Smooth muscle cell (in vitro differentiated cells): ENCODE results near the gene VPS13A. TPM values are rescaled to one million over a fixed set of nuclear protein-coding genes. Genes with fewer than 3 reads are reported as not detected.

Source experiments
- DNase-seq: peaks from one replicate; lab custom pipeline; 2025; ENCODE audit not compliant: unreplicated experiment; lab: John Stamatoyannopoulos, UW
- H2AFZ ChIP-seq: fragments of 200-600 bp; sonication (generic); 2 replicates; pipeline ENCODE4 v1.6.0; 2016; ENCODE audit warnings: antibody characterized with exemption, low read depth, mild to moderate bottlenecking
- H3F3A ChIP-seq: fragments of 200-600 bp; sonication (generic); 2 replicates; pipeline ENCODE4 v1.6.0; 2017; ENCODE audit warnings: antibody characterized with exemption, low read depth
- H3K27ac ChIP-seq: fragments of 200-600 bp; sonication (generic); 2 replicates; pipeline ENCODE4 v1.5.1; 2016; ENCODE audit warnings: low read depth, mild to moderate bottlenecking
- H3K27me3 ChIP-seq: fragments of 200-600 bp; sonication (generic); 2 replicates; pipeline ENCODE4 v1.6.1; 2016; ENCODE audit warnings: low read depth, mild to moderate bottlenecking
- H3K36me3 ChIP-seq: fragments of 200-600 bp; sonication (generic); 2 replicates; pipeline ENCODE4 v1.5.1; 2016; ENCODE audit warnings: low read depth
- H3K4me1 ChIP-seq: fragments of 200-600 bp; sonication (generic); 2 replicates; pipeline ENCODE4 v1.5.1; 2016; ENCODE audit warnings: low read depth
- H3K4me2 ChIP-seq: fragments of 200-600 bp; sonication (generic); 2 replicates; pipeline ENCODE4 v1.6.0; 2016; ENCODE audit warnings: mild to moderate bottlenecking
- H3K4me3 ChIP-seq: fragments of 200-600 bp; sonication (generic); 2 replicates; pipeline ENCODE4 v1.5.1; 2016; ENCODE audit warnings: mild to moderate bottlenecking
- H3K79me2 ChIP-seq: fragments of 200-600 bp; sonication (generic); 2 replicates; pipeline ENCODE4 v1.6.0; 2016; ENCODE audit warnings: low read depth, mild to moderate bottlenecking
- H3K9ac ChIP-seq: fragments of 200-600 bp; sonication (generic); 2 replicates; pipeline ENCODE4 v1.6.0; 2016; ENCODE audit warnings: low read depth
- H3K9me3 ChIP-seq: fragments of 200-600 bp; sonication (generic); replicated peaks from 2 replicates; pipeline ENCODE4 v1.5.1; 2016; ENCODE audit warnings: low read depth
- H4K20me1 ChIP-seq: fragments of 200-600 bp; sonication (generic); 2 replicates; pipeline ENCODE4 v1.6.0; 2016; ENCODE audit warnings: low read depth
- CTCF ChIP-seq: fragments of 200-600 bp; sonication (generic); IDR thresholded peaks from 2 replicates; pipeline ENCODE4 v1.5.1; 2017; ENCODE audit warnings: borderline replicate concordance, mild to moderate bottlenecking, antibody characterized with exemption; ENCODE audit not compliant: insufficient read depth, poor library complexity, severe bottlenecking
- WGBS: methylation state at CpG from one replicate; pipeline ENCODE4 v1.1.7; 2016; ENCODE audit warnings: low lambda C conversion rate; 5-methylcytosine and 5-hydroxymethylcytosine counted together
- polyA plus RNA-seq: library from polyadenylated mRNA; unstranded; fragments of >200 nt; fragmentation: Nextera tagmentation; extraction: Ambion mirVana; gene quantifications from 2 replicates; pipeline ENCODE4 v1.2.1, GENCODE V29; 2016
- total RNA-seq: library from RNA; depleted of rRNA; stranded (reverse); fragments of >200 nt; gene quantifications from 2 replicates; pipeline ENCODE4 v1.2.3, GENCODE V29; 2014

The VPS13A gene
- total and polyA plus RNA-seq, 2 experiments from 2014 or later = 1.6 to 17.0 TPM

- DNase-seq = no peak
- Histone ChIP-seq H3K4me3 (no peak overlapping the region), H3K4me2 (no peak overlapping the region), H3F3A (no peaks in the 10 kb centered on the region), H3K79me2 (no peaks in the 10 kb centered on the region), H4K20me1 (no peaks in the 10 kb centered on the region), H3K9me3 (no peaks in the 10 kb centered on the region), H3K27ac (no peak overlapping the region), H3K4me1 (no peaks in the 10 kb centered on the region), H3K27me3 (no peaks in the 10 kb centered on the region), H3K9ac (no peak overlapping the region), H3K36me3 (no peaks in the 10 kb centered on the region), H2AFZ (no peak overlapping the region)
- WGBS = 84% methylated on average over 1 of the region's 1 CpG
- TF ChIP-seq CTCF = no peak
These were observed 265.1 kb downstream of the VPS13A start for GRCh38 chr9:77442436-77442835.

DNA sequence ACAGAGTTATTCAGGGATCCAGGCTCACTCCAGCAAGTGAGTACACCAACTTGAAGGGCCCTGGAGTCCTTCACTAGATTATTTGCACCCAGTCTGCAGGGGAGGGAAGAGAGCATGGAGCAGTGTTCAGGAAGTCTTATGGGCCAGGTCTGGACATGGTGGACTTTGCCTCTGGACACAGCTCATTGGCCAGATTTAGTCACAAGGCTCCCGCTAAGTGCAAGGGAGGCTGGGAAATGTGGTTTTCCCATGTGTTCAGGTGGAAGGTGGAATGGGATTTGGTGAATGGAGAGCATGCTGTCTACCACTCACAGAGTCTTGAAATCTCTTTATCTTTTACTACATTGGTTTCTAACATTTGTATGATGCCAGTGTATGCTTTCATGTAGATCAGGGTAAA lies 270.3 kb downstream of the VPS13A start:
- TF ChIP-seq CTCF = no peak
- Histone ChIP-seq H2AFZ (no peak overlapping the region), H3K4me2 (no peak overlapping the region), H3F3A (no peaks in the 10 kb centered on the region), H3K36me3 (no peaks in the 10 kb centered on the region), H3K4me3 (no peak overlapping the region), H3K9ac (no peak overlapping the region), H3K9me3 (no peaks in the 10 kb centered on the region), H3K79me2 (no peaks in the 10 kb centered on the region), H3K4me1 (no peaks in the 10 kb centered on the region), H3K27ac (no peak overlapping the region), H3K27me3 (no peaks in the 10 kb centered on the region), H4K20me1 (no peaks in the 10 kb centered on the region)
- WGBS = 100% methylated on average over 1 of the region's 1 CpG
- no peak for DNase-seq

DNA sequence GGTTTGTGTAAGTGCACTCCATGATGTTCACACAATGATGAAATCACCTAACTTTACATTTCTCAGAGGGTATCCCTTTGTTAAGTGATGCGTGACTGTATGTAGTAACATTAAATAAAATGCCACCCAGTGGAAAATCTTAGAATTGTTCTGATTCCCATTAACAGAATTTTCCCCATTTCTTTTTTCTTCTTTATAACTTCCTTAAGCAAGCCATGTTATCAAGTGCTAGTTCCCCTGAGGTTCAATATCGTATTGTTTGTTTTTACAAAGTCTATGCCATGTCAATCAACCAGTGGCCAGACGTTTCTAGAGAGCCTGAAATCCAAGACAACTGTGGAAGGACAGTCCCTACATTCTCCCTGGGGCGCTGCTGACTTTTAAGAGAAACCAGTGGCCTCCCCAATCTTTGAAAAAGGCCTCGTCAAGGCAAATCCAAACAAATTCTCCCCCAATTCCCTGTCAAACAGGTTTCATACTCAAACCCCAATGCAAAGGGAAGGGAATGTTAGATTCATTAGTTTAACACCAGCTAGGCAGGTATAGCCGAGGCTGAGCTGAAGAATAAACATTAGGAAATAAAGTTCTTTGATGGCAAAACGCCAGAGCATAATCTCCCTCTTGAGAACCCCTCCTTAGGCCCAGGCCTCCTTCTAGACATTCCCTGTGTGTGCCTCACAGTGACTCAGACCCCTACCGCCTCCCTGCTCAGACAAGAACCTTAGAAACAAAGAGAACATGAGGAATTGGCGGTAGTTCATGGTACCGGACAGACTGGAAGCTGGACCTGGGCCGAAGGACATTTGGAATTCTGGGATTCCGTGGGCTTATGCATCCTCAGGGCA lies 272.1 kb downstream of the VPS13A start:
- H4K20me1 ChIP-seq = no peaks in the 10 kb centered on the region
- H2AFZ ChIP-seq = peak overlapping the region; percentile 16
- no peak for TF ChIP-seq CTCF
- peak overlapping the region; percentile 55 for H3K4me2 ChIP-seq
- peak overlapping the region; percentile 94 for H3K27ac ChIP-seq
- no peak for DNase-seq
- no peak overlapping the region for H3K4me3 ChIP-seq
- H3F3A ChIP-seq = peaks cover 2% of the 10 kb centered on the region
- H3K9ac ChIP-seq = peak overlapping the region; percentile 69
- no peaks in the 10 kb centered on the region for H3K9me3 ChIP-seq
- no peaks in the 10 kb centered on the region for H3K27me3 ChIP-seq
- 46% methylated on average over 12 of the region's 12 CpGs for WGBS
- H3K4me1 ChIP-seq = no peaks in the 10 kb centered on the region
- no peaks in the 10 kb centered on the region for H3K36me3 ChIP-seq
- H3K79me2 ChIP-seq = no peaks in the 10 kb centered on the region

DNA sequence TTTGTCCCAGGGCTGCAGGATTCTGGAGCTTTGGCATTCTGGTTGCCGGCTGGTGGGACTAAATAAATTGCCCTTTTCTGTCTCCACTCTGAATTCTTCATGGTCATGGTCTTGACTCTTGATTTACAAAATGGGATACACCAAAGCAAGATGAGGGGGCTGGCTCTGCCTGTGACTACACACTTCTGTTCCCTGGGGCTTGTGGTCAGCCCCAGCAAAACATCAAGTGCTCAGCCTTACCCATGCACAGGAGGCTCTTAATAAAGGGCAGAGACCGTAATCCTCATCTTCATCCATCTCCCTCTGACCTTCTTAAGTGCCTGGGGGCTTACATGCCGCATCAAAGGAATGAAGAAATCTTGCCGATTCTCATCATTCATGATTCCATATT lies 272.7 kb downstream of the VPS13A start:
- Histone ChIP-seq H3K36me3 (no peaks in the 10 kb centered on the region), H3K27me3 (no peaks in the 10 kb centered on the region), H3K79me2 (no peaks in the 10 kb centered on the region), H3K27ac (peak overlapping the region; percentile 94), H3K4me1 (no peaks in the 10 kb centered on the region), H3K9ac (peak overlapping the region; percentile 69), H3K4me2 (peak overlapping the region; percentile 55), H3F3A (peaks cover 2% of the 10 kb centered on the region), H3K4me3 (no peak overlapping the region), H2AFZ (peak overlapping the region; percentile 16), H4K20me1 (no peaks in the 10 kb centered on the region), H3K9me3 (no peaks in the 10 kb centered on the region)
- 67% methylated on average over 4 of the region's 4 CpGs for WGBS
- TF ChIP-seq CTCF = no peak
- DNase-seq = no peak
